ENCODE results near the gene BICD2.

- TF ChIP-seq, protein P1, sequence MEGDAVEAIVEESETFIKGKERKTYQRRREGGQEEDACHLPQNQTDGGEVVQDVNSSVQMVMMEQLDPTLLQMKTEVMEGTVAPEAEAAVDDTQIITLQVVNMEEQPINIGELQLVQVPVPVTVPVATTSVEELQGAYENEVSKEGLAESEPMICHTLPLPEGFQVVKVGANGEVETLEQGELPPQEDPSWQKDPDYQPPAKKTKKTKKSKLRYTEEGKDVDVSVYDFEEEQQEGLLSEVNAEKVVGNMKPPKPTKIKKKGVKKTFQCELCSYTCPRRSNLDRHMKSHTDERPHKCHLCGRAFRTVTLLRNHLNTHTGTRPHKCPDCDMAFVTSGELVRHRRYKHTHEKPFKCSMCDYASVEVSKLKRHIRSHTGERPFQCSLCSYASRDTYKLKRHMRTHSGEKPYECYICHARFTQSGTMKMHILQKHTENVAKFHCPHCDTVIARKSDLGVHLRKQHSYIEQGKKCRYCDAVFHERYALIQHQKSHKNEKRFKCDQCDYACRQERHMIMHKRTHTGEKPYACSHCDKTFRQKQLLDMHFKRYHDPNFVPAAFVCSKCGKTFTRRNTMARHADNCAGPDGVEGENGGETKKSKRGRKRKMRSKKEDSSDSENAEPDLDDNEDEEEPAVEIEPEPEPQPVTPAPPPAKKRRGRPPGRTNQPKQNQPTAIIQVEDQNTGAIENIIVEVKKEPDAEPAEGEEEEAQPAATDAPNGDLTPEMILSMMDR (IDR thresholded peaks at IDR 0.05 in 8 of 11, conservative IDR thresholded peaks at IDR 0.05 in 3 of 11): no peak
- no peak for TF ChIP-seq POLR2AphosphoS5 (IDR thresholded peaks at IDR 0.05)
Measured at GRCh38 chr9:92714016-92714415, 50.6 kb downstream of the BICD2 start.
